GM23248 (cell line): ENCODE measurements around the gene WWTR1.

ENCODE experiments used
- EZH2 ChIP-seq: fragments of 200-600 bp; sonication (generic); IDR thresholded peaks from 2 replicates; pipeline ENCODE4 v1.6.1; 2018; ENCODE audit warnings: antibody characterized with exemption, mild to moderate bottlenecking; ENCODE audit not compliant: insufficient read depth, poor library complexity, severe bottlenecking
- EZH2phosphoT487 ChIP-seq: fragments of 200-600 bp; sonication (generic); IDR thresholded peaks from 2 replicates; pipeline ENCODE4 v1.6.1; 2018; ENCODE audit warnings: antibody characterized with exemption, moderate library complexity, mild to moderate bottlenecking, low read depth; ENCODE audit not compliant: insufficient read depth

- TF ChIP-seq EZH2 (no peak), EZH2phosphoT487 (no peak)
Observed at GRCh38 chr3:149479621-149480325, 178.1 kb downstream of the WWTR1 start.
